CD14-positive monocyte (primary cell): ENCODE measurements around the gene SRCIN1. TPM values are rescaled to one million over a fixed set of nuclear protein-coding genes. Genes with fewer than 3 reads are reported as not detected.

ENCODE experiments used
- DNase-seq, 3 donors: peaks; one replicate each; pipeline ENCODE4 v3.0.0-alpha.2; 2011 to 2022
- H2AFZ ChIP-seq: 2 replicates; pipeline ENCODE4 v1.6.0; 2012; ENCODE audit warnings: mild to moderate bottlenecking, low read depth, low read length, inconsistent platforms; ENCODE audit not compliant: insufficient read depth, poor library complexity, severe bottlenecking
- H3K27ac ChIP-seq, 2 donors: 1 replicate in 1 of 2; 2 replicates in 1 of 2; pipeline ENCODE4 v1.5.1; 2012 to 2013; ENCODE audit warnings: low read length in 2 of 2, control low read depth in 1 of 2, inconsistent platforms in 1 of 2, low read depth in 1 of 2, mild to moderate bottlenecking in 1 of 2
- H3K27me3 ChIP-seq, 2 donors: one replicate each; pipeline versions ENCODE4 v1.6.0 to v1.6.1; 2011 to 2013; ENCODE audit warnings: low read length in 2 of 2; ENCODE audit not compliant: control insufficient read depth in 2 of 2, insufficient read depth in 2 of 2
- H3K36me3 ChIP-seq, 2 donors: replicated peaks in 1 of 2; 1 replicate in 1 of 2; 2 replicates in 1 of 2; pipeline versions ENCODE4 v1.5.1 to v1.6.1; 2012 to 2013; ENCODE audit warnings: low read length in 2 of 2, control low read depth in 1 of 2, inconsistent platforms in 1 of 2, mild to moderate bottlenecking in 1 of 2; ENCODE audit not compliant: insufficient read depth in 2 of 2, control insufficient read depth in 1 of 2
- H3K4me1 ChIP-seq, 2 donors: 1 replicate in 1 of 2; 2 replicates in 1 of 2; pipeline versions ENCODE4 v1.5.1 to v1.6.1; 2012 to 2013; ENCODE audit warnings: low read length in 2 of 2, control low read depth in 1 of 2, inconsistent platforms in 1 of 2, mild to moderate bottlenecking in 1 of 2, moderate library complexity in 1 of 2; ENCODE audit not compliant: insufficient read depth in 2 of 2, control insufficient read depth in 1 of 2
- H3K4me2 ChIP-seq: replicated peaks from 2 replicates; pipeline ENCODE3; 2012; ENCODE audit warnings: low read length, moderate library complexity, mild to moderate bottlenecking; ENCODE audit not compliant: poor library complexity, severe bottlenecking; ENCODE audit errors: extremely low read depth
- H3K4me3 ChIP-seq, 3 experiments: fragments of 200-600 bp in 1 of 3; sonication (generic) in 1 of 3; replicated peaks in 1 of 3; 1 replicate in 2 of 3; 2 replicates in 1 of 3; pipeline ENCODE4 v1.5.1; 2011 to 2013; ENCODE audit warnings: low read length in 3 of 3, mild to moderate bottlenecking in 3 of 3, control low read depth in 2 of 3, low read depth in 2 of 3, inconsistent platforms in 1 of 3, moderate library complexity in 1 of 3
- H3K79me2 ChIP-seq: 2 replicates; pipeline ENCODE4 v1.6.0; 2012; ENCODE audit warnings: mild to moderate bottlenecking, control low read depth, inconsistent platforms, low read length, moderate library complexity; ENCODE audit not compliant: insufficient read depth
- H3K9ac ChIP-seq: 2 replicates; pipeline ENCODE4 v1.6.0; 2017; ENCODE audit warnings: low read length, mild to moderate bottlenecking; ENCODE audit not compliant: insufficient read depth, poor library complexity, severe bottlenecking
- H3K9me3 ChIP-seq, 2 donors: replicated peaks in 1 of 2; 1 replicate in 1 of 2; 2 replicates in 1 of 2; pipeline versions ENCODE4 v1.5.1 to v1.6.1; 2012 to 2013; ENCODE audit warnings: low read length in 2 of 2, control low read depth in 1 of 2; ENCODE audit not compliant: control insufficient read depth in 1 of 2, insufficient read depth in 1 of 2
- H4K20me1 ChIP-seq: 2 replicates; pipeline ENCODE4 v1.6.0; 2012; ENCODE audit warnings: mild to moderate bottlenecking, low read length, control low read depth, moderate library complexity; ENCODE audit not compliant: insufficient read depth
- H3K27ac Mint-ChIP-seq, 7 donors: one replicate each; pipeline ENCODE4 v1.8.0; 2020; ENCODE audit warnings: mild to moderate bottlenecking in 7 of 7, mixed read lengths in 7 of 7, moderate library complexity in 6 of 7, inconsistent platforms in 2 of 7
- H3K27me3 Mint-ChIP-seq, 3 donors: one replicate each; pipeline ENCODE4 v1.8.0; 2021 to 2022; ENCODE audit warnings: low read depth in 3 of 3, mild to moderate bottlenecking in 3 of 3, mixed read lengths in 3 of 3, moderate library complexity in 3 of 3, inconsistent platforms in 1 of 3
- H3K36me3 Mint-ChIP-seq, 2 donors: one replicate each; pipeline ENCODE4 v1.8.0; 2020; ENCODE audit warnings: mixed read lengths in 2 of 2, inconsistent platforms in 1 of 2, mild to moderate bottlenecking in 1 of 2
- H3K4me1 Mint-ChIP-seq: one replicate; pipeline ENCODE4 v1.8.0; 2020; ENCODE audit warnings: mild to moderate bottlenecking, mixed read lengths
- H3K4me3 Mint-ChIP-seq, 2 donors: one replicate each; pipeline ENCODE4 v1.8.0; 2020; ENCODE audit warnings: mild to moderate bottlenecking in 2 of 2, mixed read lengths in 2 of 2, moderate library complexity in 1 of 2
- H3K9me3 Mint-ChIP-seq, 7 donors: one replicate each; pipeline ENCODE4 v1.8.0; 2020 to 2022; ENCODE audit warnings: mixed read lengths in 7 of 7, mild to moderate bottlenecking in 6 of 7, moderate library complexity in 6 of 7, inconsistent platforms in 2 of 7
- CTCF ChIP-seq: fragments of 200-600 bp; IDR thresholded peaks from one replicate; pipeline ENCODE4 v1.8.0; 2022; ENCODE audit warnings: antibody characterized with exemption, mild to moderate bottlenecking
- WGBS: methylation state at CpG from one replicate; pipeline ENCODE4 v1.1.5; 2013; ENCODE audit warnings: missing lambda C conversion rate; ENCODE audit not compliant: insufficient coverage; 5-methylcytosine and 5-hydroxymethylcytosine counted together
- intact Hi-C, 2 donors: fragments of 100-400 bp; cut with micrococcal nuclease; formaldehyde crosslinking; loops; one replicate each; pipeline versions ENCODE4 v1.15.0 to v1.15.1; 2023
- polyA plus RNA-seq, 3 donors: library from polyadenylated mRNA; depleted of rRNA in 1 of 3; unstranded in 2 of 3; stranded (reverse) in 1 of 3; fragments of 300-500 nt in 2 of 3; fragments of >200 nt in 1 of 3; fragmentation: Illumina TruSeq in 2 of 3; gene quantifications; 1 replicate in 2 of 3; 2 replicates in 1 of 3; pipeline ENCODE4 v1.2.3, GENCODE V29; 2012 to 2021

Gene SRCIN1
- polyA plus RNA-seq, 3 donors: 0.01 TPM; not detected in 2

GRCh38 chr17:38608648-38609047, 2.9 kb upstream of the SRCIN1 start:
- intact Hi-C loops: no loop called here
- Histone ChIP-seq H3K27ac (no peak overlapping the region), H3K9me3 (peaks cover 7 to 31% of the 10 kb centered on the region in 2 donors), H2AFZ (no peak overlapping the region), H3K4me2 (no peak overlapping the region), H3K79me2 (no peaks in the 10 kb centered on the region), H3K27me3 (peaks cover 41 to 88% of the 10 kb centered on the region in 2 donors), H3K4me1 (peaks cover 7 to 10% of the 10 kb centered on the region in 2 donors), H3K36me3 (no peaks in the 10 kb centered on the region), H3K4me3 (no peak overlapping the region), H4K20me1 (no peaks in the 10 kb centered on the region), H3K9ac (no peak overlapping the region)
- no CpG with 5 or more reads among the region's 4 CpGs for WGBS
- H3K36me3 Mint-ChIP-seq: no peaks in the 10 kb centered on the region
- peaks cover 6% of the 10 kb centered on the region for H3K4me1 Mint-ChIP-seq
- no peak for TF ChIP-seq CTCF
- DNase-seq: no peak
- peak overlapping the region in 1 of 2 donors; percentile 70 for H3K4me3 Mint-ChIP-seq
- H3K27me3 Mint-ChIP-seq: peaks cover 76 to 95% (median 80%) of the 10 kb centered on the region in 3 donors
- peaks cover 0 to 34% (median 12%) of the 10 kb centered on the region in 7 donors for H3K9me3 Mint-ChIP-seq
- H3K27ac Mint-ChIP-seq: peak overlapping the region in 1 of 7 donors; percentile 62

GRCh38 chr17:38606646-38607611, 1.2 kb upstream of the SRCIN1 start:
- intact Hi-C loops: no loop called here
- H3K9me3 Mint-ChIP-seq: peaks cover 0 to 28% (median 8%) of the 10 kb centered on the region in 7 donors
- peaks cover 84 to 98% (median 86%) of the 10 kb centered on the region in 3 donors for H3K27me3 Mint-ChIP-seq
- TF ChIP-seq CTCF: peak; percentile 45
- no peaks in the 10 kb centered on the region for H3K36me3 ChIP-seq
- peak overlapping the region; percentile 50 to 80 for H3K4me3 Mint-ChIP-seq
- H3K36me3 Mint-ChIP-seq: no peaks in the 10 kb centered on the region
- H3K79me2 ChIP-seq: no peaks in the 10 kb centered on the region
- H3K27me3 ChIP-seq: peaks cover 58 to 92% of the 10 kb centered on the region in 2 donors
- no peak overlapping the region for H3K27ac Mint-ChIP-seq
- 8% methylated on average over 23 of the region's 30 CpGs for whole genome bisulfite sequencing
- peaks cover 7 to 10% of the 10 kb centered on the region in 2 donors for H3K4me1 ChIP-seq
- peak overlapping the region; percentile 85 for H3K4me2 ChIP-seq
- no peak overlapping the region for H3K9ac ChIP-seq
- H3K4me1 Mint-ChIP-seq: peaks cover 6% of the 10 kb centered on the region
- H3K4me3 ChIP-seq: peak overlapping the region in 1 of 3 experiments; percentile 71
- H3K9me3 ChIP-seq: peaks cover 3 to 33% of the 10 kb centered on the region in 2 donors
- H3K27ac ChIP-seq: no peak overlapping the region
- no peaks in the 10 kb centered on the region for H4K20me1 ChIP-seq
- no peak for DNase-seq
- H2AFZ ChIP-seq: peak overlapping the region; percentile 71
